Measurements from ENCODE around the gene VASN.
"Not testable (repeated sequence)": the region's sequence is repeated elsewhere in the genome, so short reads cannot be mapped to it uniquely, and the experiment has no call there.

VASN gene

GRCh38 chr16:4386951-4387565, 15.4 kb downstream of the VASN start:
- DNase-seq, result no peak

GRCh38 chr16:4387781-4388180, 16.1 kb downstream of the VASN start:
- DNase-seq, result no peak

- no peak for DNase-seq
Observed at GRCh38 chr16:4388271-4389021, 16.8 kb downstream of the VASN start.

- no peak for DNase-seq
Observed at GRCh38 chr16:4389051-4389955, 17.7 kb downstream of the VASN start.

- no peak for DNase-seq
Observed at GRCh38 chr16:4390266-4391260, 18.9 kb downstream of the VASN start.

- no peak for DNase-seq
Observed at GRCh38 chr16:4391631-4392381, 20.2 kb downstream of the VASN start.

GRCh38 chr16:4392382-4393239, 21.0 kb downstream of the VASN start:
- DNase-seq, result peak; percentile 61

GRCh38 chr16:4393240-4393600, 21.6 kb downstream of the VASN start:
- DNase-seq, result no peak

GRCh38 chr16:4393850-4394249, 22.2 kb downstream of the VASN start:
- DNase-seq, result not testable (repeated sequence)

- no peak for DNase-seq
Observed at GRCh38 chr16:4395055-4395726, 23.5 kb downstream of the VASN start.

- DNase-seq, result no peak
Observed at GRCh38 chr16:4399001-4399730, 27.5 kb downstream of the VASN start.

GRCh38 chr16:4401094-4401501, 29.4 kb downstream of the VASN start:
- DNase-seq, result no peak

- no peak for DNase-seq
Observed at GRCh38 chr16:4401510-4401909, 29.9 kb downstream of the VASN start.

GRCh38 chr16:4402439-4403132, 30.9 kb downstream of the VASN start:
- DNase-seq, result peak; percentile 26

GRCh38 chr16:4403133-4403949, 31.7 kb downstream of the VASN start:
- DNase-seq, result no peak

GRCh38 chr16:4404247-4404966, 32.8 kb downstream of the VASN start:
- DNase-seq, result peak; percentile 24
